ENCODE results near the gene ZBP1.

The ZBP1 gene

GRCh38 chr20:57667388-57667787 lies 47.2 kb upstream of the ZBP1 start:
- Histone ChIP-seq H3K4me3 (ENCODE audit: low read length, poor library complexity, severe bottlenecking) (no peak overlapping the region), H3K36me3 (ENCODE audit: insufficient read depth, low read length) (no peaks in the 10 kb centered on the region), H3F3A (ENCODE audit: low read depth) (no peaks in the 10 kb centered on the region), H2AFZ (ENCODE audit: low read length) (no peak overlapping the region), H3K79me2 (ENCODE audit: insufficient read depth, low read length) (no peaks in the 10 kb centered on the region), H3K9ac (ENCODE audit: low read depth, low read length, poor library complexity, severe bottlenecking) (no peak overlapping the region), H4K20me1 (ENCODE audit: insufficient read depth, low read length, poor library complexity, severe bottlenecking) (no peaks in the 10 kb centered on the region), H3K4me2 (ENCODE audit: low read depth, low read length, poor library complexity, severe bottlenecking) (no peak overlapping the region), H3K9me3 (ENCODE audit: insufficient read depth, low read depth, low read length) (no peaks in the 10 kb centered on the region), H3K27me3 (ENCODE audit: insufficient read depth, low read length, poor library complexity, severe bottlenecking) (no peaks in the 10 kb centered on the region), H3K4me1 (ENCODE audit: insufficient read depth, low read length, poor library complexity, severe bottlenecking) (no peaks in the 10 kb centered on the region), H3K9me2 (replicated peaks; ENCODE audit: low read depth, low read length) (no peaks in the 10 kb centered on the region)
- no peak for TF ChIP-seq CTCF (conservative IDR thresholded peaks at IDR 0.05; ENCODE audit: low read length)
- no peak for TF ChIP-seq EZH2phosphoT487 (IDR thresholded peaks at IDR 0.05; ENCODE audit: borderline replicate concordance)

- no peaks in the 10 kb centered on the region for H3K79me2 ChIP-seq (ENCODE audit: insufficient read depth, low read length)
- no peaks in the 10 kb centered on the region for H4K20me1 ChIP-seq (ENCODE audit: insufficient read depth, low read length, poor library complexity, severe bottlenecking)
Measured at GRCh38 chr20:57666834-57667157, 46.6 kb upstream of the ZBP1 start.

GRCh38 chr20:57666106-57666833 lies 46.0 kb upstream of the ZBP1 start:
- Histone ChIP-seq H3K9me3 (ENCODE audit: insufficient read depth, low read depth, low read length) (no peaks in the 10 kb centered on the region), H3K27me3 (ENCODE audit: insufficient read depth, low read length, poor library complexity, severe bottlenecking) (no peaks in the 10 kb centered on the region), H3K9me2 (replicated peaks; ENCODE audit: low read depth, low read length) (no peaks in the 10 kb centered on the region), H3K9ac (ENCODE audit: low read depth, low read length, poor library complexity, severe bottlenecking) (no peak overlapping the region), H3F3A (ENCODE audit: low read depth) (no peaks in the 10 kb centered on the region), H4K20me1 (ENCODE audit: insufficient read depth, low read length, poor library complexity, severe bottlenecking) (no peaks in the 10 kb centered on the region), H3K4me3 (ENCODE audit: low read length, poor library complexity, severe bottlenecking) (no peak overlapping the region), H3K36me3 (ENCODE audit: insufficient read depth, low read length) (no peaks in the 10 kb centered on the region), H2AFZ (ENCODE audit: low read length) (no peak overlapping the region), H3K4me2 (ENCODE audit: low read depth, low read length, poor library complexity, severe bottlenecking) (no peak overlapping the region), H3K79me2 (ENCODE audit: insufficient read depth, low read length) (no peaks in the 10 kb centered on the region), H3K4me1 (ENCODE audit: insufficient read depth, low read length, poor library complexity, severe bottlenecking) (no peaks in the 10 kb centered on the region)
- no peak for TF ChIP-seq EZH2phosphoT487 (IDR thresholded peaks at IDR 0.05; ENCODE audit: borderline replicate concordance)
- TF ChIP-seq CTCF (conservative IDR thresholded peaks at IDR 0.05; ENCODE audit: low read length): no peak

More at GRCh38 chr20:57666834-57667157, 46.6 kb upstream of the ZBP1 start:
- H3F3A ChIP-seq (ENCODE audit: low read depth): no peaks in the 10 kb centered on the region
- no peak overlapping the region for H3K9ac ChIP-seq (ENCODE audit: low read depth, low read length, poor library complexity, severe bottlenecking)
- TF ChIP-seq EZH2phosphoT487 (IDR thresholded peaks at IDR 0.05; ENCODE audit: borderline replicate concordance) (no peak), CTCF (conservative IDR thresholded peaks at IDR 0.05; ENCODE audit: low read length) (no peak)
- H3K27me3 ChIP-seq (ENCODE audit: insufficient read depth, low read length, poor library complexity, severe bottlenecking): no peaks in the 10 kb centered on the region
- no peak overlapping the region for H3K4me2 ChIP-seq (ENCODE audit: low read depth, low read length, poor library complexity, severe bottlenecking)
- H3K9me3 ChIP-seq (ENCODE audit: insufficient read depth, low read depth, low read length): no peaks in the 10 kb centered on the region
- no peaks in the 10 kb centered on the region for H3K9me2 ChIP-seq (replicated peaks; ENCODE audit: low read depth, low read length)
- H3K4me1 ChIP-seq (ENCODE audit: insufficient read depth, low read length, poor library complexity, severe bottlenecking): no peaks in the 10 kb centered on the region
- no peaks in the 10 kb centered on the region for H3K36me3 ChIP-seq (ENCODE audit: insufficient read depth, low read length)
- no peak overlapping the region for H3K4me3 ChIP-seq (ENCODE audit: low read length, poor library complexity, severe bottlenecking)
- H2AFZ ChIP-seq (ENCODE audit: low read length): no peak overlapping the region

Data from Loucy (cell line).